ENCODE results near the gene MBOAT2. TPM values are rescaled to one million over a fixed set of nuclear protein-coding genes. Genes with fewer than 3 reads are reported as not detected.

Gene MBOAT2
- polyA plus RNA-seq, 3 donors, result 5.1 to 9.0 (median 5.5) TPM

DNA sequence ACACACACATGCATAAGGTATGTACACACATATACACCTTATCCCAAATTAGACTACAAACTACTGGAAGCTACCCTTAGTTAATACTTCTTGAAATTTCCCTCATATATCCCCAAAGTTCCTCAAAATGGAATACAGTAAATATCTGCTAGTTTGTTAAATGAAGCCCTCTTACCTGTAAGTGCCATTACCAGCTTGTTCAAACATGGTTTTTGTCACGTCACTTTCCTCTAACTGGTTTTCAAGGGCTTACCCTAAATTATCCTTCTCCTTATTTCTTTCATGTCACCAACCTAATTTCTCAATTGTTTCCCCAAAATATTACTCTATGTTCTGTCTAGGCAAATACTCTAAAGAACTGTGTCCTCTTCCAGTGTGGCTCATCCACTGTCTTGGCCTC lies 141.7 kb downstream of the MBOAT2 start:
- no peak for DNase-seq
- TF ChIP-seq, protein P1, sequence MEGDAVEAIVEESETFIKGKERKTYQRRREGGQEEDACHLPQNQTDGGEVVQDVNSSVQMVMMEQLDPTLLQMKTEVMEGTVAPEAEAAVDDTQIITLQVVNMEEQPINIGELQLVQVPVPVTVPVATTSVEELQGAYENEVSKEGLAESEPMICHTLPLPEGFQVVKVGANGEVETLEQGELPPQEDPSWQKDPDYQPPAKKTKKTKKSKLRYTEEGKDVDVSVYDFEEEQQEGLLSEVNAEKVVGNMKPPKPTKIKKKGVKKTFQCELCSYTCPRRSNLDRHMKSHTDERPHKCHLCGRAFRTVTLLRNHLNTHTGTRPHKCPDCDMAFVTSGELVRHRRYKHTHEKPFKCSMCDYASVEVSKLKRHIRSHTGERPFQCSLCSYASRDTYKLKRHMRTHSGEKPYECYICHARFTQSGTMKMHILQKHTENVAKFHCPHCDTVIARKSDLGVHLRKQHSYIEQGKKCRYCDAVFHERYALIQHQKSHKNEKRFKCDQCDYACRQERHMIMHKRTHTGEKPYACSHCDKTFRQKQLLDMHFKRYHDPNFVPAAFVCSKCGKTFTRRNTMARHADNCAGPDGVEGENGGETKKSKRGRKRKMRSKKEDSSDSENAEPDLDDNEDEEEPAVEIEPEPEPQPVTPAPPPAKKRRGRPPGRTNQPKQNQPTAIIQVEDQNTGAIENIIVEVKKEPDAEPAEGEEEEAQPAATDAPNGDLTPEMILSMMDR (IDR thresholded peaks at IDR 0.05), result no peak
- H3K9me3 ChIP-seq (replicated peaks in 1 of 2; ENCODE audit: control insufficient read depth in 1 of 2, insufficient read depth in 1 of 2, low read length in 2 of 2), result no peaks in the 10 kb centered on the region
- H3K36me3 ChIP-seq (replicated peaks in 1 of 2; ENCODE audit: control insufficient read depth in 1 of 2, insufficient read depth in 2 of 2, low read length in 2 of 2), result peaks cover 12 to 36% of the 10 kb centered on the region in 2 donors
- Mint-ChIP-seq H3K27me3 (ENCODE audit: low read depth in 3 of 3) (no peaks in the 10 kb centered on the region), H3K36me3 (peaks cover 40 to 56% of the 10 kb centered on the region in 2 donors), H3K4me3 (no peak overlapping the region), H3K27ac (no peak overlapping the region), H3K4me1 (no peaks in the 10 kb centered on the region), H3K9me3 (peaks cover 0 to 4% (median 0%) of the 10 kb centered on the region in 7 donors)
- H3K4me1 ChIP-seq (ENCODE audit: control insufficient read depth in 1 of 2, insufficient read depth in 2 of 2, low read length in 2 of 2), result no peaks in the 10 kb centered on the region
- no peak overlapping the region for H3K27ac ChIP-seq (ENCODE audit: low read depth in 1 of 2, low read length in 2 of 2)
- H4K20me1 ChIP-seq (ENCODE audit: insufficient read depth, low read length), result no peaks in the 10 kb centered on the region
- H2AFZ ChIP-seq (ENCODE audit: insufficient read depth, low read depth, low read length, poor library complexity, severe bottlenecking), result no peak overlapping the region
- no peak overlapping the region for H3K4me2 ChIP-seq (replicated peaks; ENCODE audit: extremely low read depth, low read length, poor library complexity, severe bottlenecking)
- 100% methylated on average over 1 of the region's 1 CpG for WGBS (ENCODE audit: insufficient coverage)
- intact Hi-C loops (cut with micrococcal nuclease), result no loop called here
- H3K79me2 ChIP-seq (ENCODE audit: insufficient read depth, low read length), result no peaks in the 10 kb centered on the region
- no peak overlapping the region for H3K9ac ChIP-seq (ENCODE audit: insufficient read depth, low read length, poor library complexity, severe bottlenecking)
- H3K4me3 ChIP-seq (replicated peaks in 1 of 3; ENCODE audit: low read depth in 2 of 3, low read length in 3 of 3), result no peak overlapping the region
- H3K27me3 ChIP-seq (ENCODE audit: control insufficient read depth in 2 of 2, insufficient read depth in 2 of 2, low read length in 2 of 2), result no peaks in the 10 kb centered on the region

DNA sequence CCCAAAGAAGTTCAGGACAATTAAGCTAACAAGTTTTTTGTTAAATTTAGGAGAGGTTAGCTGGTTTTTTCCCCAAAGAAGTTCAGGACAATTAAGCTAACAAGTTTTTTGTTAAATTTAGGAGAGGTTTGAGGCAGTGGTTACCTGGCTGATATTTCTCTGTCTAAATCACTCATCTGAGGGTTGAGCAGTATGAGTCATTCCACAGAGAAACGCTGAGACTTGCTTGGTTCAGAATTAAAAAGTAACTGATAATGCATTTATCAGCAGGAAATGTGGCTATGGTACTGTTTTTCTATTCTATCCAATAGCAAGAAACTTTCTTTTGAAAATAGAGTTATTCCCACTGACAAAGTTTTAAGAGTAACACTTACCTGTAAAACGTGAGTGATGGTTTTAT lies 143.2 kb downstream of the MBOAT2 start:
- no peak overlapping the region for H3K4me3 Mint-ChIP-seq
- H3K36me3 Mint-ChIP-seq, result peaks cover 43 to 59% of the 10 kb centered on the region in 2 donors
- H3K9ac ChIP-seq (ENCODE audit: insufficient read depth, low read length, poor library complexity, severe bottlenecking), result no peak overlapping the region
- H3K9me3 ChIP-seq (replicated peaks in 1 of 2; ENCODE audit: control insufficient read depth in 1 of 2, insufficient read depth in 1 of 2, low read length in 2 of 2), result no peaks in the 10 kb centered on the region
- no peaks in the 10 kb centered on the region for H3K4me1 Mint-ChIP-seq
- TF ChIP-seq, protein P1 (IDR thresholded peaks at IDR 0.05), result no peak
- DNase-seq, result no peak
- no peak overlapping the region for H3K27ac Mint-ChIP-seq
- H2AFZ ChIP-seq (ENCODE audit: insufficient read depth, low read depth, low read length, poor library complexity, severe bottlenecking), result no peak overlapping the region
- H4K20me1 ChIP-seq (ENCODE audit: insufficient read depth, low read length), result no peaks in the 10 kb centered on the region
- H3K4me2 ChIP-seq (replicated peaks; ENCODE audit: extremely low read depth, low read length, poor library complexity, severe bottlenecking), result no peak overlapping the region
- peaks cover 12 to 35% of the 10 kb centered on the region in 2 donors for H3K36me3 ChIP-seq (replicated peaks in 1 of 2; ENCODE audit: control insufficient read depth in 1 of 2, insufficient read depth in 2 of 2, low read length in 2 of 2)
- H3K4me1 ChIP-seq (ENCODE audit: control insufficient read depth in 1 of 2, insufficient read depth in 2 of 2, low read length in 2 of 2), result no peaks in the 10 kb centered on the region
- WGBS (ENCODE audit: insufficient coverage), result no CpG with 5 or more reads among the region's 2 CpGs
- H3K4me3 ChIP-seq (replicated peaks in 1 of 3; ENCODE audit: low read depth in 2 of 3, low read length in 3 of 3), result no peak overlapping the region
- H3K27me3 ChIP-seq (ENCODE audit: control insufficient read depth in 2 of 2, insufficient read depth in 2 of 2, low read length in 2 of 2), result no peaks in the 10 kb centered on the region
- H3K27ac ChIP-seq (ENCODE audit: low read depth in 1 of 2, low read length in 2 of 2), result no peak overlapping the region
- no peaks in the 10 kb centered on the region for H3K79me2 ChIP-seq (ENCODE audit: insufficient read depth, low read length)
- H3K9me3 Mint-ChIP-seq, result peaks cover 0 to 4% (median 0%) of the 10 kb centered on the region in 7 donors
- H3K27me3 Mint-ChIP-seq (ENCODE audit: low read depth in 3 of 3), result no peaks in the 10 kb centered on the region
- intact Hi-C loops (cut with micrococcal nuclease), result no loop called here

All from CD14-positive monocyte (primary cell).